ENCODE measurements around the gene KIFC3. TPM values are rescaled to one million over a fixed set of nuclear protein-coding genes. Genes with fewer than 3 reads are reported as not detected.
"Not testable (repeated sequence)": the region's sequence is repeated elsewhere in the genome, so short reads cannot be mapped to it uniquely, and the experiment has no call there.

Gene KIFC3
- total and polyA plus RNA-seq, 2 donors from 2014 or later, result 74.9 to 109 TPM

DNA sequence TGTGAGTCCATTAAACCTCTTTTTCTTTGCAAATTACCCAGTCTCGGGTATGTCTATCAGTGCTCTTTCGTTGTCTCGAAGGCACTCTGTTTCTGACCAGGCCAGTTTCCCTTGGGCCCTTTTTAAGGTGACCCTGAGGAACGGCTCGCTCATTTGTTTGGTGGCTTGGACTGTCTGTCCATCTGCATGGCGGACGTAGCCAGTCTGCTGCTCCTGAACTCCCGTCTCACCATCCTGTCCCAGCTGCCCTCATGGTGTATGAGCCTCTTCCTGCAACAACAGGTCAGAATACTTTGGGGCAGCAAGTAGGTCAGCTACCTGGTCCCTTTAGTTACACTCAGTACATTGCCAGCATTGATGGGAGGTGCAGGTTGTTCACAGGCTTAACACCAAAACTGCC lies 88.7 kb downstream of the KIFC3 start:
- no peaks in the 10 kb centered on the region for H3K36me3 ChIP-seq (ENCODE audit: control insufficient read depth in 2 of 3, insufficient read depth in 3 of 3, low read length in 3 of 3)
- no peak overlapping the region for H3K27ac ChIP-seq (ENCODE audit: low read depth in 2 of 2, low read length in 2 of 2)
- no peak for TF ChIP-seq CTCF (IDR thresholded peaks at IDR 0.05; ENCODE audit: borderline replicate concordance, extremely low read depth, insufficient read depth)
- FAIRE-seq, result no peak
- no peaks in the 10 kb centered on the region for H3K9me3 ChIP-seq (ENCODE audit: control insufficient read depth in 2 of 3, insufficient read depth in 1 of 3, low read length in 3 of 3)
- no peak overlapping the region for H3K9ac ChIP-seq (ENCODE audit: low read length in 3 of 3)
- no peak for DNase-seq
- H3K4me3 ChIP-seq (ENCODE audit: low read length in 3 of 3), result no peak overlapping the region
- H3K27me3 ChIP-seq (ENCODE audit: control insufficient read depth, insufficient read depth, low read length), result no peaks in the 10 kb centered on the region
- intact Hi-C loops (cut with DNase I), result no loop called here
- H3K4me1 ChIP-seq (ENCODE audit: control insufficient read depth in 2 of 3, insufficient read depth in 2 of 3, low read depth in 1 of 3, low read length in 3 of 3), result no peaks in the 10 kb centered on the region

DNA sequence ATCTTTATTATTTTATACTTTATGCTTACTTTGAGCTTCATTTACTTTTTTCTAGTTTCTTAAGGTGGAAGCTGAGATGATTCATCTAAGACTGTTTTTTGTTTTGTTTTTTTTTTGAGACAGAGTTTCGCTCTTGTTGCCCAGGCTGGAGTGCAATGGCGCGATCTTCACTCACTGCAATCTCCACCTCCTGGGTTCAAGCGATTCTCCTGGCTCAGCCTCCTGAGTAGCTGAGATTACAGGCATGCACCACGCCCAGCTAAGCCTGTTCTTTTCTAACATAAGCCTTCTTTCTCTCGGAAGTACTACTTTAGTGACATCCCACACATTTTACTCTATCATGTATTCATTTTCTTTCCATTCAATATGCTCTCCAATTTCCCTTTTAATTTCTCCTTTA lies 89.7 kb downstream of the KIFC3 start:
- DNase-seq; H3K4me1 ChIP-seq (ENCODE audit: control insufficient read depth in 2 of 3, insufficient read depth in 2 of 3, low read depth in 1 of 3, low read length in 3 of 3); H3K9ac ChIP-seq (ENCODE audit: low read length in 3 of 3); H3K36me3 ChIP-seq (ENCODE audit: control insufficient read depth in 2 of 3, insufficient read depth in 3 of 3, low read length in 3 of 3); FAIRE-seq; H3K4me3 ChIP-seq (ENCODE audit: low read length in 3 of 3); H3K27ac ChIP-seq (ENCODE audit: low read depth in 2 of 2, low read length in 2 of 2); intact Hi-C loops (cut with DNase I); H3K9me3 ChIP-seq (ENCODE audit: control insufficient read depth in 2 of 3, insufficient read depth in 1 of 3, low read length in 3 of 3); H3K27me3 ChIP-seq (ENCODE audit: control insufficient read depth, insufficient read depth, low read length): not testable (repeated sequence)

- no peak for FAIRE-seq
- no peak overlapping the region for H3K27ac ChIP-seq (ENCODE audit: low read depth in 2 of 2, low read length in 2 of 2)
- no peaks in the 10 kb centered on the region for H3K4me1 ChIP-seq (ENCODE audit: control insufficient read depth in 2 of 3, insufficient read depth in 2 of 3, low read depth in 1 of 3, low read length in 3 of 3)
- no peak for TF ChIP-seq CTCF (IDR thresholded peaks at IDR 0.05; ENCODE audit: borderline replicate concordance, extremely low read depth, insufficient read depth)
- H3K27me3 ChIP-seq (ENCODE audit: control insufficient read depth, insufficient read depth, low read length), result no peaks in the 10 kb centered on the region
- no peaks in the 10 kb centered on the region for H3K36me3 ChIP-seq (ENCODE audit: control insufficient read depth in 2 of 3, insufficient read depth in 3 of 3, low read length in 3 of 3)
- H3K9ac ChIP-seq (ENCODE audit: low read length in 3 of 3), result no peak overlapping the region
- no peaks in the 10 kb centered on the region for H3K9me3 ChIP-seq (ENCODE audit: control insufficient read depth in 2 of 3, insufficient read depth in 1 of 3, low read length in 3 of 3)
- DNase-seq, result no peak
- H3K4me3 ChIP-seq (ENCODE audit: low read length in 3 of 3), result no peak overlapping the region
- intact Hi-C loops (cut with DNase I), result no loop called here
Measured at GRCh38 chr16:57711993-57712392, 90.3 kb downstream of the KIFC3 start.

GRCh38 chr16:57711346-57711745 lies 90.9 kb downstream of the KIFC3 start:
- no peak for DNase-seq
- no peak overlapping the region for H3K4me3 ChIP-seq (ENCODE audit: low read length in 3 of 3)
- intact Hi-C loops (cut with DNase I), result no loop called here
- no peaks in the 10 kb centered on the region for H3K27me3 ChIP-seq (ENCODE audit: control insufficient read depth, insufficient read depth, low read length)
- no peak overlapping the region for H3K27ac ChIP-seq (ENCODE audit: low read depth in 2 of 2, low read length in 2 of 2)
- TF ChIP-seq CTCF (IDR thresholded peaks at IDR 0.05; ENCODE audit: borderline replicate concordance, extremely low read depth, insufficient read depth), result no peak
- no peaks in the 10 kb centered on the region for H3K9me3 ChIP-seq (ENCODE audit: control insufficient read depth in 2 of 3, insufficient read depth in 1 of 3, low read length in 3 of 3)
- FAIRE-seq, result no peak
- no peaks in the 10 kb centered on the region for H3K4me1 ChIP-seq (ENCODE audit: control insufficient read depth in 2 of 3, insufficient read depth in 2 of 3, low read depth in 1 of 3, low read length in 3 of 3)
- H3K9ac ChIP-seq (ENCODE audit: low read length in 3 of 3), result no peak overlapping the region
- H3K36me3 ChIP-seq (ENCODE audit: control insufficient read depth in 2 of 3, insufficient read depth in 3 of 3, low read length in 3 of 3), result no peaks in the 10 kb centered on the region

All from kidney (tissue), 14 donors.